Subcutaneous abdominal adipose tissue (tissue), 5 donors: ENCODE measurements around the gene KCNK17.

Experiments
- H3K27ac ChIP-seq: one replicate; pipeline ENCODE4 v1.7.0; 2013; ENCODE audit warnings: low read depth, mild to moderate bottlenecking, inconsistent platforms, low read length, moderate library complexity
- H3K27me3 ChIP-seq, 5 donors: one replicate each; pipeline ENCODE4 v1.7.0; 2013; ENCODE audit warnings: low read length in 5 of 5, inconsistent platforms in 1 of 5; ENCODE audit not compliant: control insufficient read depth in 5 of 5, insufficient read depth in 4 of 5
- H3K36me3 ChIP-seq, 5 donors: one replicate each; pipeline ENCODE4 v1.7.0; 2013; ENCODE audit warnings: low read length in 5 of 5; ENCODE audit not compliant: control insufficient read depth in 5 of 5, insufficient read depth in 5 of 5
- H3K4me1 ChIP-seq, 5 donors: one replicate each; pipeline ENCODE4 v1.7.0; 2013; ENCODE audit warnings: low read length in 5 of 5, mild to moderate bottlenecking in 3 of 5, moderate library complexity in 1 of 5; ENCODE audit not compliant: control insufficient read depth in 5 of 5, insufficient read depth in 5 of 5
- H3K4me3 ChIP-seq, 5 donors: one replicate each; pipeline ENCODE4 v1.7.0; 2013; ENCODE audit warnings: low read length in 5 of 5, low read depth in 1 of 5
- H3K9ac ChIP-seq, 5 donors: one replicate each; pipeline ENCODE4 v1.7.0; 2013; ENCODE audit warnings: low read length in 5 of 5, mild to moderate bottlenecking in 4 of 5, moderate library complexity in 3 of 5
- H3K9me3 ChIP-seq, 5 donors: one replicate each; pipeline ENCODE4 v1.7.0; 2013; ENCODE audit warnings: low read length in 5 of 5; ENCODE audit not compliant: control insufficient read depth in 5 of 5
- donor health status: healthy.
- donor health status: healthy.
- donor health status: healthy.
- donor health status: healthy.
- donor health status: healthy.

The KCNK17 gene

GRCh38 chr6:39347906-39348585 lies 33.8 kb upstream of the KCNK17 start:
- Histone ChIP-seq H3K4me3 (no peak overlapping the region), H3K9ac (no peak overlapping the region)

GRCh38 chr6:39347206-39347605 lies 33.0 kb upstream of the KCNK17 start:
- H3K4me1 ChIP-seq = peaks cover 0 to 11% (median 1%) of the 10 kb centered on the region in 5 donors
- H3K9ac ChIP-seq = no peak overlapping the region
- no peaks in the 10 kb centered on the region for H3K27me3 ChIP-seq
- H3K36me3 ChIP-seq = no peaks in the 10 kb centered on the region
- no peak overlapping the region for H3K4me3 ChIP-seq
- no peak overlapping the region for H3K27ac ChIP-seq
- H3K9me3 ChIP-seq = no peaks in the 10 kb centered on the region

More at GRCh38 chr6:39347906-39348585, 33.8 kb upstream of the KCNK17 start:
- Histone ChIP-seq H3K9me3 (no peaks in the 10 kb centered on the region), H3K27ac (no peak overlapping the region), H3K36me3 (no peaks in the 10 kb centered on the region), H3K4me1 (peaks cover 0 to 7% (median 0%) of the 10 kb centered on the region in 5 donors), H3K27me3 (no peaks in the 10 kb centered on the region)

GRCh38 chr6:39344821-39345280 lies 30.6 kb upstream of the KCNK17 start:
- Histone ChIP-seq H3K4me3 (no peak overlapping the region), H3K4me1 (peaks cover 1 to 27% (median 6%) of the 10 kb centered on the region in 5 donors), H3K27me3 (peaks cover 0 to 9% (median 2%) of the 10 kb centered on the region in 5 donors), H3K9ac (peak overlapping the region in 1 of 5 donors; percentile 8), H3K36me3 (no peaks in the 10 kb centered on the region), H3K27ac (no peak overlapping the region), H3K9me3 (no peaks in the 10 kb centered on the region)

GRCh38 chr6:39343396-39343870 lies 29.2 kb upstream of the KCNK17 start:
- Histone ChIP-seq H3K4me1 (peaks cover 1 to 37% (median 6%) of the 10 kb centered on the region in 5 donors), H3K9me3 (no peaks in the 10 kb centered on the region), H3K27ac (no peak overlapping the region), H3K27me3 (peaks cover 0 to 12% (median 2%) of the 10 kb centered on the region in 5 donors), H3K4me3 (no peak overlapping the region), H3K36me3 (no peaks in the 10 kb centered on the region), H3K9ac (no peak overlapping the region)

- no peaks in the 10 kb centered on the region for H3K9me3 ChIP-seq
- peaks cover 1 to 39% (median 6%) of the 10 kb centered on the region in 5 donors for H3K4me1 ChIP-seq
- no peaks in the 10 kb centered on the region for H3K36me3 ChIP-seq
- H3K27ac ChIP-seq = no peak overlapping the region
- H3K4me3 ChIP-seq = no peak overlapping the region
- no peak overlapping the region for H3K9ac ChIP-seq
- peaks cover 0 to 12% (median 2%) of the 10 kb centered on the region in 5 donors for H3K27me3 ChIP-seq
These were observed 28.6 kb upstream of the KCNK17 start for GRCh38 chr6:39342692-39343395.

- Histone ChIP-seq H3K9me3 (no peaks in the 10 kb centered on the region), H3K4me3 (no peak overlapping the region), H3K36me3 (no peaks in the 10 kb centered on the region), H3K27me3 (peaks cover 0 to 12% (median 2%) of the 10 kb centered on the region in 5 donors), H3K27ac (no peak overlapping the region), H3K4me1 (peaks cover 1 to 39% (median 6%) of the 10 kb centered on the region in 5 donors), H3K9ac (no peak overlapping the region)
These were observed 27.7 kb upstream of the KCNK17 start for GRCh38 chr6:39341937-39342336.

- no peak overlapping the region for H3K27ac ChIP-seq
- H3K4me3 ChIP-seq = no peak overlapping the region
- no peak overlapping the region for H3K9ac ChIP-seq
- no peaks in the 10 kb centered on the region for H3K9me3 ChIP-seq
- no peaks in the 10 kb centered on the region for H3K36me3 ChIP-seq
- peaks cover 0 to 12% (median 2%) of the 10 kb centered on the region in 5 donors for H3K27me3 ChIP-seq
- peaks cover 1 to 43% (median 6%) of the 10 kb centered on the region in 5 donors for H3K4me1 ChIP-seq
These were observed 27.1 kb upstream of the KCNK17 start for GRCh38 chr6:39341352-39341751.

GRCh38 chr6:39339868-39340550 lies 25.8 kb upstream of the KCNK17 start:
- Histone ChIP-seq H3K9ac (no peak overlapping the region), H3K36me3 (no peaks in the 10 kb centered on the region), H3K27me3 (peaks cover 0 to 12% (median 2%) of the 10 kb centered on the region in 5 donors), H3K27ac (no peak overlapping the region), H3K9me3 (no peaks in the 10 kb centered on the region), H3K4me1 (peaks cover 0 to 47% (median 12%) of the 10 kb centered on the region in 5 donors), H3K4me3 (no peak overlapping the region)

- no peaks in the 10 kb centered on the region for H3K36me3 ChIP-seq
- no peaks in the 10 kb centered on the region for H3K9me3 ChIP-seq
- H3K4me3 ChIP-seq = no peak overlapping the region
- H3K4me1 ChIP-seq = peaks cover 0 to 53% (median 14%) of the 10 kb centered on the region in 5 donors
- H3K27ac ChIP-seq = no peak overlapping the region
- H3K9ac ChIP-seq = no peak overlapping the region
- H3K27me3 ChIP-seq = peaks cover 0 to 12% (median 2%) of the 10 kb centered on the region in 5 donors
These were observed 25.1 kb upstream of the KCNK17 start for GRCh38 chr6:39339096-39339867.
